CD8-positive, alpha-beta memory T cell (primary cell): Measurements from ENCODE around the gene BLTP1. TPM values are rescaled to one million over a fixed set of nuclear protein-coding genes. Genes with fewer than 3 reads are reported as not detected.

Source experiments
- CTCF ChIA-PET: fragments of 350-600 bp; sonication (Branson Sonifier 250); formaldehyde crosslinking; loops from one replicate; lab custom pipeline; 2021; ENCODE audit warnings: antibody characterized with exemption; lab: Charles Lee
- POLR2A ChIA-PET: fragments of 350-600 bp; sonication (Branson Sonifier 250); formaldehyde crosslinking; loops from one replicate; lab custom pipeline; 2021; ENCODE audit warnings: antibody characterized with exemption; lab: Charles Lee
- DNase-seq, 5 donors: peaks; one replicate each; pipeline versions ENCODE4 v3.0.0 to v3.0.0-alpha.2; 2020 to 2022; ENCODE audit warnings: mixed read lengths in 1 of 5
- H3K27ac ChIP-seq: one replicate; pipeline ENCODE4 v1.7.0; 2013; ENCODE audit warnings: low read depth, mild to moderate bottlenecking, low read length, moderate library complexity
- H3K27me3 ChIP-seq: 2 replicates; pipeline ENCODE4 v1.7.0; 2013; ENCODE audit warnings: low read length, mild to moderate bottlenecking; ENCODE audit not compliant: insufficient read depth, poor library complexity, severe bottlenecking
- H3K36me3 ChIP-seq: 2 replicates; pipeline ENCODE4 v1.7.0; 2013; ENCODE audit warnings: mild to moderate bottlenecking, low read length, moderate library complexity; ENCODE audit not compliant: insufficient read depth
- H3K4me1 ChIP-seq: 2 replicates; pipeline ENCODE4 v1.7.0; 2013; ENCODE audit warnings: mild to moderate bottlenecking, low read length, moderate library complexity; ENCODE audit not compliant: insufficient read depth
- H3K4me3 ChIP-seq: 2 replicates; pipeline ENCODE4 v1.7.0; 2013; ENCODE audit warnings: mild to moderate bottlenecking, low read length
- H3K9me3 ChIP-seq: 2 replicates; pipeline ENCODE4 v1.7.0; 2013; ENCODE audit warnings: mild to moderate bottlenecking, low read length
- H3K27ac Mint-ChIP-seq, 8 donors: one replicate each; pipeline ENCODE4 v1.8.0; 2020 to 2021; ENCODE audit warnings: mixed read lengths in 8 of 8, mild to moderate bottlenecking in 6 of 8, inconsistent platforms in 3 of 8, moderate library complexity in 3 of 8
- H3K27me3 Mint-ChIP-seq, 2 donors: one replicate each; pipeline ENCODE4 v1.8.0; 2020 to 2021; ENCODE audit warnings: mixed read lengths in 2 of 2, mild to moderate bottlenecking in 1 of 2, moderate library complexity in 1 of 2
- H3K36me3 Mint-ChIP-seq, 3 donors: one replicate each; pipeline ENCODE4 v1.8.0; 2020 to 2021; ENCODE audit warnings: mixed read lengths in 3 of 3, inconsistent platforms in 1 of 3, mild to moderate bottlenecking in 1 of 3
- H3K4me1 Mint-ChIP-seq, 3 donors: one replicate each; pipeline ENCODE4 v1.8.0; 2020 to 2021; ENCODE audit warnings: mixed read lengths in 3 of 3, inconsistent platforms in 1 of 3, mild to moderate bottlenecking in 1 of 3
- H3K4me3 Mint-ChIP-seq, 7 donors: one replicate each; pipeline ENCODE4 v1.8.0; 2020 to 2021; ENCODE audit warnings: mixed read lengths in 7 of 7, mild to moderate bottlenecking in 6 of 7, moderate library complexity in 4 of 7, inconsistent platforms in 2 of 7
- H3K9me3 Mint-ChIP-seq, 5 donors: one replicate each; pipeline ENCODE4 v1.8.0; 2020 to 2022; ENCODE audit warnings: mixed read lengths in 5 of 5, mild to moderate bottlenecking in 3 of 5, moderate library complexity in 2 of 5, inconsistent platforms in 1 of 5
- polyA plus RNA-seq: library from polyadenylated mRNA; unstranded; fragments of 300-500 nt; fragmentation: Illumina TruSeq; gene quantifications from one replicate; pipeline ENCODE4 v1.2.3, GENCODE V29; 2021
- total RNA-seq, 2 experiments: library from RNA; stranded (reverse); gene quantifications; one replicate each; pipeline ENCODE4 v1.2.3, GENCODE V29; 2021

Gene BLTP1
- total and polyA plus RNA-seq, 3 experiments from 2014 or later = 9.6 to 22.4 (median 19.4) TPM

- Mint-ChIP-seq H3K9me3 (peaks cover 5 to 22% (median 20%) of the 10 kb centered on the region in 5 donors), H3K27ac (no peak overlapping the region), H3K4me1 (peaks cover 15 to 20% (median 18%) of the 10 kb centered on the region in 3 donors), H3K27me3 (no peaks in the 10 kb centered on the region), H3K4me3 (no peak overlapping the region), H3K36me3 (peaks cover 1 to 18% (median 2%) of the 10 kb centered on the region in 3 donors)
- H3K9me3 ChIP-seq = no peaks in the 10 kb centered on the region
- ChIA-PET POLR2A (no interaction called here), CTCF (no interaction called here)
- peaks cover 17% of the 10 kb centered on the region for H3K4me1 ChIP-seq
- H3K4me3 ChIP-seq = no peak overlapping the region
- H3K36me3 ChIP-seq = no peaks in the 10 kb centered on the region
- H3K27me3 ChIP-seq = no peaks in the 10 kb centered on the region
- no peak for DNase-seq
- no peak overlapping the region for H3K27ac ChIP-seq
Measured at GRCh38 chr4:122122083-122122482, 30.0 kb upstream of the BLTP1 start.

- POLR2A ChIA-PET = no interaction called here
- Mint-ChIP-seq H3K27me3 (no peaks in the 10 kb centered on the region), H3K27ac (no peak overlapping the region)
Measured at GRCh38 chr4:122129061-122129460, 23.1 kb upstream of the BLTP1 start.

GRCh38 chr4:122131562-122132157, 20.5 kb upstream of the BLTP1 start:
- no peak overlapping the region for H3K27ac ChIP-seq
- Mint-ChIP-seq H3K4me3 (peak overlapping the region in 4 of 7 donors; percentile 22 to 52 (median 44)), H3K27me3 (no peaks in the 10 kb centered on the region), H3K27ac (peak overlapping the region; percentile 16 to 91 (median 76)), H3K9me3 (peaks cover 0 to 9% (median 4%) of the 10 kb centered on the region in 5 donors), H3K4me1 (peaks cover 22 to 33% (median 29%) of the 10 kb centered on the region in 3 donors), H3K36me3 (peaks cover 0 to 19% (median 0%) of the 10 kb centered on the region in 3 donors)
- H3K36me3 ChIP-seq = no peaks in the 10 kb centered on the region
- no peaks in the 10 kb centered on the region for H3K27me3 ChIP-seq
- CTCF ChIA-PET = no interaction called here
- H3K4me1 ChIP-seq = peaks cover 11% of the 10 kb centered on the region
- POLR2A ChIA-PET = no interaction called here
- no peak overlapping the region for H3K4me3 ChIP-seq
- H3K9me3 ChIP-seq = no peaks in the 10 kb centered on the region
- peak in 2 of 5 donors; percentile 32 to 43 for DNase-seq

More at GRCh38 chr4:122129061-122129460, 23.1 kb upstream of the BLTP1 start:
- no peak overlapping the region for H3K27ac ChIP-seq
- H3K27me3 ChIP-seq = no peaks in the 10 kb centered on the region
- Mint-ChIP-seq H3K4me1 (peaks cover 22 to 33% (median 29%) of the 10 kb centered on the region in 3 donors), H3K9me3 (peaks cover 2 to 11% (median 4%) of the 10 kb centered on the region in 5 donors), H3K4me3 (no peak overlapping the region), H3K36me3 (peaks cover 0 to 19% (median 2%) of the 10 kb centered on the region in 3 donors)
- peaks cover 11% of the 10 kb centered on the region for H3K4me1 ChIP-seq
- DNase-seq = no peak
- CTCF ChIA-PET = interaction anchor here (1.6 kb wide), 1 partner anchor 21 kb away, joined by 3 read pairs; no protein-coding TSS in a partner anchor
- H3K36me3 ChIP-seq = no peaks in the 10 kb centered on the region
- no peaks in the 10 kb centered on the region for H3K9me3 ChIP-seq
- no peak overlapping the region for H3K4me3 ChIP-seq

GRCh38 chr4:122132891-122133290, 19.2 kb upstream of the BLTP1 start:
- Mint-ChIP-seq H3K27me3 (no peaks in the 10 kb centered on the region), H3K36me3 (peaks cover 0 to 19% (median 0%) of the 10 kb centered on the region in 3 donors), H3K4me1 (peaks cover 22 to 33% (median 29%) of the 10 kb centered on the region in 3 donors), H3K4me3 (no peak overlapping the region), H3K9me3 (peaks cover 0 to 9% (median 2%) of the 10 kb centered on the region in 5 donors), H3K27ac (no peak overlapping the region)
- CTCF ChIA-PET = interaction anchor here (0.7 kb wide), 1 partner anchor 13 kb away, joined by 3 read pairs; no protein-coding TSS in a partner anchor
- Histone ChIP-seq H3K27ac (no peak overlapping the region), H3K9me3 (no peaks in the 10 kb centered on the region), H3K4me1 (peaks cover 11% of the 10 kb centered on the region), H3K4me3 (no peak overlapping the region), H3K36me3 (no peaks in the 10 kb centered on the region), H3K27me3 (no peaks in the 10 kb centered on the region)
- no peak for DNase-seq
- POLR2A ChIA-PET = no interaction called here

- ChIA-PET CTCF (no interaction called here), POLR2A (no interaction called here)
- H3K4me1 ChIP-seq = no peaks in the 10 kb centered on the region
- no peak for DNase-seq
- H3K36me3 ChIP-seq = no peaks in the 10 kb centered on the region
- H3K27me3 Mint-ChIP-seq = peaks cover 0 to 3% of the 10 kb centered on the region in 2 donors
- peaks cover 0 to 10% (median 1%) of the 10 kb centered on the region in 3 donors for H3K36me3 Mint-ChIP-seq
- no peaks in the 10 kb centered on the region for H3K9me3 ChIP-seq
- H3K4me3 Mint-ChIP-seq = no peak overlapping the region
- no peaks in the 10 kb centered on the region for H3K4me1 Mint-ChIP-seq
- no peaks in the 10 kb centered on the region for H3K27me3 ChIP-seq
- H3K27ac Mint-ChIP-seq = no peak overlapping the region
- H3K4me3 ChIP-seq = no peak overlapping the region
- no peak overlapping the region for H3K27ac ChIP-seq
- peaks cover 0 to 2% (median 0%) of the 10 kb centered on the region in 5 donors for H3K9me3 Mint-ChIP-seq
Measured at GRCh38 chr4:122139139-122139538, 13.0 kb upstream of the BLTP1 start.

GRCh38 chr4:122140834-122141233, 11.3 kb upstream of the BLTP1 start:
- Histone ChIP-seq H3K4me3 (no peak overlapping the region), H3K36me3 (no peaks in the 10 kb centered on the region), H3K27me3 (no peaks in the 10 kb centered on the region), H3K9me3 (no peaks in the 10 kb centered on the region), H3K4me1 (no peaks in the 10 kb centered on the region), H3K27ac (no peak overlapping the region)
- Mint-ChIP-seq H3K9me3 (peaks cover 0 to 2% (median 0%) of the 10 kb centered on the region in 5 donors), H3K4me1 (no peaks in the 10 kb centered on the region), H3K27ac (no peak overlapping the region), H3K4me3 (no peak overlapping the region), H3K27me3 (peaks cover 3 to 14% of the 10 kb centered on the region in 2 donors), H3K36me3 (peaks cover 0 to 10% (median 1%) of the 10 kb centered on the region in 3 donors)
- POLR2A ChIA-PET = no interaction called here
- DNase-seq = no peak
- CTCF ChIA-PET = no interaction called here

- Histone ChIP-seq H3K27me3 (no peaks in the 10 kb centered on the region), H3K9me3 (no peaks in the 10 kb centered on the region), H3K27ac (no peak overlapping the region), H3K4me3 (no peak overlapping the region), H3K36me3 (no peaks in the 10 kb centered on the region), H3K4me1 (no peaks in the 10 kb centered on the region)
- peaks cover 0 to 2% (median 0%) of the 10 kb centered on the region in 5 donors for H3K9me3 Mint-ChIP-seq
- POLR2A ChIA-PET = no interaction called here
- no peaks in the 10 kb centered on the region for H3K4me1 Mint-ChIP-seq
- H3K36me3 Mint-ChIP-seq = peaks cover 0 to 10% (median 1%) of the 10 kb centered on the region in 3 donors
- H3K4me3 Mint-ChIP-seq = no peak overlapping the region
- DNase-seq = no peak
- peaks cover 3 to 17% of the 10 kb centered on the region in 2 donors for H3K27me3 Mint-ChIP-seq
- CTCF ChIA-PET = interaction anchor here (1.8 kb wide), 1 partner anchor 12 kb away, joined by 4 read pairs; no protein-coding TSS in a partner anchor
- no peak overlapping the region for H3K27ac Mint-ChIP-seq
Measured at GRCh38 chr4:122142687-122143086, 9.4 kb upstream of the BLTP1 start.

GRCh38 chr4:122146652-122147051, 5.5 kb upstream of the BLTP1 start:
- no peak overlapping the region for H3K4me3 Mint-ChIP-seq
- peaks cover 22% of the 10 kb centered on the region for H3K4me1 ChIP-seq
- POLR2A ChIA-PET = no interaction called here

More at GRCh38 chr4:122146652-122147051, 5.5 kb upstream of the BLTP1 start:
- CTCF ChIA-PET = no interaction called here
- Histone ChIP-seq H3K27me3 (no peaks in the 10 kb centered on the region), H3K27ac (no peak overlapping the region), H3K36me3 (no peaks in the 10 kb centered on the region), H3K4me3 (no peak overlapping the region), H3K9me3 (no peaks in the 10 kb centered on the region)
- H3K27me3 Mint-ChIP-seq = peaks cover 0 to 17% of the 10 kb centered on the region in 2 donors
- H3K36me3 Mint-ChIP-seq = peaks cover 0 to 1% (median 0%) of the 10 kb centered on the region in 3 donors
- peaks cover 25 to 26% (median 25%) of the 10 kb centered on the region in 3 donors for H3K4me1 Mint-ChIP-seq
- no peak overlapping the region for H3K27ac Mint-ChIP-seq
- no peak for DNase-seq
- no peaks in the 10 kb centered on the region for H3K9me3 Mint-ChIP-seq
